Transverse colon (tissue), 4 donors: Measurements from ENCODE around the gene UMAD1. TPM values are rescaled to one million over a fixed set of nuclear protein-coding genes. Genes with fewer than 3 reads are reported as not detected.
A peak's percentile ranks its signal among the peaks of the same experiment; 100 is the strongest.

Experiments
- DNase-seq: peaks from one replicate; pipeline ENCODE4 v3.0.0-alpha.2; 2019
- H3K27ac ChIP-seq, 4 donors: fragments of 200-600 bp; sonication (generic); 2 replicates each; pipeline ENCODE4 v1.5.1; 2016 to 2018; ENCODE audit warnings: inconsistent platforms in 4 of 4
- H3K27me3 ChIP-seq: fragments of 200-600 bp; sonication (generic); 2 replicates; pipeline ENCODE4 v1.5.1; 2017; ENCODE audit warnings: inconsistent platforms
- H3K36me3 ChIP-seq, 4 donors: fragments of 200-600 bp; sonication (generic); 2 replicates each; pipeline ENCODE4 v1.5.1; 2017 to 2019; ENCODE audit warnings: inconsistent platforms in 4 of 4
- H3K4me1 ChIP-seq, 4 donors: fragments of 200-600 bp; sonication (generic); 2 replicates each; pipeline ENCODE4 v1.5.1; 2017 to 2020; ENCODE audit warnings: inconsistent platforms in 4 of 4
- H3K4me3 ChIP-seq, 4 donors: fragments of 200-600 bp; sonication (generic); 1 replicate in 1 of 4; 2 replicates in 3 of 4; pipeline versions ENCODE4 v1.5.1 to v1.6.1; 2017 to 2019; ENCODE audit warnings: inconsistent platforms in 4 of 4
- H3K9me3 ChIP-seq, 2 donors: fragments of 200-600 bp; sonication (generic); 2 replicates each; pipeline ENCODE4 v1.5.1; 2017 to 2019; ENCODE audit warnings: inconsistent platforms in 2 of 2
- CTCF ChIP-seq, 5 experiments: fragments of 200-600 bp in 3 of 5; fragments of 450-650 bp in 2 of 5; sonication (generic) in 3 of 5; IDR thresholded peaks; 1 replicate in 2 of 5; 2 replicates in 3 of 5; pipeline ENCODE4 v1.5.1; 2016 to 2017; ENCODE audit warnings: antibody characterized with exemption in 5 of 5, inconsistent platforms in 3 of 5, mild to moderate bottlenecking in 2 of 5, moderate library complexity in 1 of 5
- EP300 ChIP-seq: sonication (generic); formaldehyde crosslinking; IDR thresholded peaks from one replicate; pipeline ENCODE4 v1.6.1; 2017; ENCODE audit warnings: antibody characterized with exemption, low read depth
- POLR2A ChIP-seq: fragments of 450-650 bp; IDR thresholded peaks from one replicate; pipeline ENCODE4 v1.6.1; 2016; ENCODE audit warnings: antibody characterized with exemption, mild to moderate bottlenecking, moderate library complexity
- POLR2AphosphoS5 ChIP-seq, 3 donors: sonication (generic); formaldehyde crosslinking; IDR thresholded peaks; one replicate each; pipeline ENCODE4 v1.6.1; 2016; ENCODE audit warnings: antibody characterized with exemption in 3 of 3
- WGBS, 2 donors: methylation state at CpG; one replicate each; pipeline ENCODE4 v1.1.5; 2018; ENCODE audit warnings: low coverage in 1 of 2; 5-methylcytosine and 5-hydroxymethylcytosine counted together
- in situ Hi-C, 4 donors: fragments of 200-750 bp; cut with MboI; loops; one replicate each; pipeline versions ENCODE4 v1.15.0 to v1.15.1; 2017; ENCODE audit warnings: low sequenced_read_pairs in 3 of 4, low pct_ligation_motif_present in 1 of 4, low pct_unique_long_range_greater_than_20kb in 1 of 4
- intact Hi-C: fragments of 100-400 bp; cut with DNase I; formaldehyde crosslinking; loops from one replicate; pipeline ENCODE4 v1.15.1; 2023; ENCODE audit warnings: low total_unique reads
- total RNA-seq, 4 donors: library from RNA; depleted of rRNA; stranded (reverse); fragments of >200 nt; gene quantifications; one replicate each; pipeline ENCODE4 v1.1.0, GENCODE V29; 2016

The UMAD1 gene
- total RNA-seq, 4 donors from 2014 or later, result 0.40 to 21.3 (median 14.6) TPM

- H3K4me1 ChIP-seq, result peaks cover 0 to 6% (median 0%) of the 10 kb centered on the region in 4 donors
- WGBS, 2 donors, result 95 to 99% methylated on average over 2 of the region's 2 CpGs
- H3K9me3 ChIP-seq, result no peaks in the 10 kb centered on the region
- no peak overlapping the region for H3K27ac ChIP-seq
- TF ChIP-seq POLR2A, result no peak
- TF ChIP-seq EP300, result no peak
- TF ChIP-seq POLR2AphosphoS5 (IDR thresholded peaks at IDR 0.05), result no peak
- no peak for TF ChIP-seq CTCF (IDR thresholded peaks at IDR 0.05)
- intact Hi-C loops (no loop called here), in situ Hi-C loops (no loop called here)
- H3K4me3 ChIP-seq, result no peak overlapping the region
- no peaks in the 10 kb centered on the region for H3K27me3 ChIP-seq
- H3K36me3 ChIP-seq, result no peaks in the 10 kb centered on the region
- DNase-seq, result no peak
Observed at GRCh38 chr7:7907306-7907705, 266.8 kb downstream of the UMAD1 start.

GRCh38 chr7:7908622-7909145 lies 268.1 kb downstream of the UMAD1 start:
- TF ChIP-seq EP300 (no peak), POLR2A (no peak), CTCF (IDR thresholded peaks at IDR 0.05) (no peak), POLR2AphosphoS5 (IDR thresholded peaks at IDR 0.05) (no peak)
- Histone ChIP-seq H3K9me3 (no peaks in the 10 kb centered on the region), H3K36me3 (no peaks in the 10 kb centered on the region), H3K27ac (no peak overlapping the region), H3K4me1 (peaks cover 0 to 14% (median 5%) of the 10 kb centered on the region in 4 donors), H3K4me3 (no peak overlapping the region), H3K27me3 (no peaks in the 10 kb centered on the region)
- WGBS, 2 donors, result 59 to 63% methylated on average over 2 to 3 of the region's 3 CpGs
- in situ Hi-C loops, result no loop called here
- DNase-seq, result no peak
- intact Hi-C loops, result no loop called here

GRCh38 chr7:7909376-7909775 lies 268.8 kb downstream of the UMAD1 start:
- no peaks in the 10 kb centered on the region for H3K27me3 ChIP-seq
- intact Hi-C loops, result no loop called here
- H3K4me3 ChIP-seq, result no peak overlapping the region
- H3K9me3 ChIP-seq, result no peaks in the 10 kb centered on the region
- no peak for DNase-seq
- no peak for TF ChIP-seq POLR2AphosphoS5 (IDR thresholded peaks at IDR 0.05)
- no peak for TF ChIP-seq POLR2A
- TF ChIP-seq CTCF (IDR thresholded peaks at IDR 0.05), result no peak
- no peak for TF ChIP-seq EP300
- peaks cover 0 to 17% (median 7%) of the 10 kb centered on the region in 4 donors for H3K4me1 ChIP-seq
- in situ Hi-C loops, result no loop called here
- 65 to 69% methylated on average over 2 to 4 of the region's 4 CpGs for WGBS, 2 donors
- H3K27ac ChIP-seq, result peak overlapping the region in 1 of 4 donors; percentile 0
- H3K36me3 ChIP-seq, result no peaks in the 10 kb centered on the region

GRCh38 chr7:7911369-7912123 lies 271.0 kb downstream of the UMAD1 start:
- in situ Hi-C loops (no loop called here), intact Hi-C loops (no loop called here)
- no peaks in the 10 kb centered on the region for H3K9me3 ChIP-seq
- H3K27me3 ChIP-seq, result no peaks in the 10 kb centered on the region
- H3K4me1 ChIP-seq, result peaks cover 0 to 17% (median 7%) of the 10 kb centered on the region in 4 donors
- H3K4me3 ChIP-seq, result no peak overlapping the region
- no peak for TF ChIP-seq EP300
- no peak for TF ChIP-seq POLR2A
- TF ChIP-seq CTCF (IDR thresholded peaks at IDR 0.05), result no peak
- TF ChIP-seq POLR2AphosphoS5 (IDR thresholded peaks at IDR 0.05), result no peak
- DNase-seq, result no peak
- no peaks in the 10 kb centered on the region for H3K36me3 ChIP-seq
- H3K27ac ChIP-seq, result no peak overlapping the region
- WGBS, 2 donors, result 69 to 74% methylated on average over 3 to 4 of the region's 4 CpGs
